ENCODE measurements around the gene DEDD2.

DEDD2 gene

DNA sequence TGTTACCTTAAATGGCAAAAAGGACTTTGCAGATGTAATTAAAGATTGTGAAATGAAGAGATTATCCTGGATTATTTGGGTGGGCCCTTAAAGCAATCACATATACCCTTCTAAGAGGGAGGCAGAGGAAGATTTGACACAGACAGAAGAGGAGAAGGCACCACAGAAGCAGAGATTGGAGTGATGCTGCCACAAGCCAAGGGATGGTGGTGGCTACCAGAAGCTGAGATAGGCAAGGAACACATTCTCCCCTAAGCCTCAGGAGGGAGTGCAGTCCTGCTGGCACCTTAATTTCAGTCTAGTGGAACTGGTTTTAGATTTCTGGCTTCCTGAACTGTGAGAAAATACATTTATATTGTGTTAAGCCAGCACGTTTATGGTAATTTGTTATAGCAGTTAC lies 24.2 kb downstream of the DEDD2 start:
- TF ChIP-seq, protein P1, sequence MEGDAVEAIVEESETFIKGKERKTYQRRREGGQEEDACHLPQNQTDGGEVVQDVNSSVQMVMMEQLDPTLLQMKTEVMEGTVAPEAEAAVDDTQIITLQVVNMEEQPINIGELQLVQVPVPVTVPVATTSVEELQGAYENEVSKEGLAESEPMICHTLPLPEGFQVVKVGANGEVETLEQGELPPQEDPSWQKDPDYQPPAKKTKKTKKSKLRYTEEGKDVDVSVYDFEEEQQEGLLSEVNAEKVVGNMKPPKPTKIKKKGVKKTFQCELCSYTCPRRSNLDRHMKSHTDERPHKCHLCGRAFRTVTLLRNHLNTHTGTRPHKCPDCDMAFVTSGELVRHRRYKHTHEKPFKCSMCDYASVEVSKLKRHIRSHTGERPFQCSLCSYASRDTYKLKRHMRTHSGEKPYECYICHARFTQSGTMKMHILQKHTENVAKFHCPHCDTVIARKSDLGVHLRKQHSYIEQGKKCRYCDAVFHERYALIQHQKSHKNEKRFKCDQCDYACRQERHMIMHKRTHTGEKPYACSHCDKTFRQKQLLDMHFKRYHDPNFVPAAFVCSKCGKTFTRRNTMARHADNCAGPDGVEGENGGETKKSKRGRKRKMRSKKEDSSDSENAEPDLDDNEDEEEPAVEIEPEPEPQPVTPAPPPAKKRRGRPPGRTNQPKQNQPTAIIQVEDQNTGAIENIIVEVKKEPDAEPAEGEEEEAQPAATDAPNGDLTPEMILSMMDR (IDR thresholded peaks at IDR 0.05; ENCODE audit: low read length, missing control alignments) = no peak
- no peak for DNase-seq (ENCODE audit: low read depth)
- H3K4me3 ChIP-seq (replicated peaks; ENCODE audit: low read depth, low read length) = no peak overlapping the region

DNA sequence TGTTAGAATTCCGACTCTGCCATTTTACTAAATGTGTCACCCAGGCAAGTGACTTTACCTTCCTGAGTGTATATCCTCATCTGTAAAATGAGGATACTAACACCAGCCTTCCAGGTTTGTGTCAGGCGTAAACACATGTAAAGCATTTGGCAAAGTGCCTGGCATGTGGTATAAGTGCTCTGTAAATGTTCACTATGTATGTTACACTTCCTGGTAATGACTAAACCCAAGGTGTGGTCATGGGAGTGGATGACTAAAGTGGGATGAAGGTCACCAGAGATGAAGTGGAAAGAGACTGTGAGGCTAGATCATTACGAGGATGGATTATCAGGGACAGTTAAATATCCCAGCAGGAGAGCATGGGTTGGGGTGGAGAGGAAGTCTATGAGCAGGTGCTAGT lies 25.6 kb downstream of the DEDD2 start:
- DNase-seq (ENCODE audit: low read depth) = peak; percentile 31
- H3K4me3 ChIP-seq (replicated peaks; ENCODE audit: low read depth, low read length) = no peak overlapping the region
- TF ChIP-seq, protein P1 (IDR thresholded peaks at IDR 0.05; ENCODE audit: low read length, missing control alignments) = no peak

DNA sequence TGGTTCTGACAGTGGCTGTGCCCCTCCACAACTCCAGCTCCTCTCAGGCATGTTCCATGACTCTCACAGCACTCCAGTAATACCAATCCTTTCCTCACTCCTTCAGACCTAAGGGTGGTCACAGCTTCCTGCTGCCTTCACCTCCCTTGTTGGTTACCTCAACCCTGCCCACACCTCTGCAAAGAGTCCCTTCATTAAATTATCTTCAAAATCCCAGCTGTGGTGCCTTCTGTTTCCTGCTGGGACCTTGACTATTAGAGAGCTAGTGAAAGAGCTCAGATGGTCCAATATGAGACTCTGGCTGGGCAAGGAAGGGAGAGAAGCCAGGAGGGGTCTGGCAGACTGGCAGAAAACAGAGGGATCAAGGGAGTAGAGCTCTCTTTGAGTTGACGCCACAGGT lies 26.1 kb downstream of the DEDD2 start:
- no peak overlapping the region for H3K4me3 ChIP-seq (replicated peaks; ENCODE audit: low read depth, low read length)
- no peak for DNase-seq (ENCODE audit: low read depth)
- TF ChIP-seq, protein P1 (IDR thresholded peaks at IDR 0.05; ENCODE audit: low read length, missing control alignments) = no peak

DNA sequence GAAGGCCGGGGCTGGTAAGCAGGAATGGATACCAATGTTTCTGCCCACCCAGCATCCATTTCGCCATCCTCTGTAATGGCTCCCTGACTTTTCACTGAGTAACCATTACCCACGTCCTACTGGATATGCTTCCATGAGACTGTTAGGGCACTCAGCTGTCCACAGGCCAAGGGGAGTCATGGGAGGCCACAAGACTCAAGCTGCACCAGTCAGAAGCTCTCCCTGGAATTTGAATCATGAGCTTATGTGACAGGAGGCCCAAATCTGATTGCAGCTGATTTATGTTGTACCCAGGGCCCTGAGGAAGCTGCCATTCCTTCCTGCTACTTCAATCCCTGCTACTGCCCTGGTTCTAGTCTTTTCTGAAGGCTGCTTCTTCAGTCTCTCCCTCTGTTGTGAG lies 28.3 kb downstream of the DEDD2 start:
- TF ChIP-seq, protein P1 (IDR thresholded peaks at IDR 0.05; ENCODE audit: low read length, missing control alignments) = no peak
- no peak overlapping the region for H3K4me3 ChIP-seq (replicated peaks; ENCODE audit: low read depth, low read length)
- DNase-seq (ENCODE audit: low read depth) = no peak

DNA sequence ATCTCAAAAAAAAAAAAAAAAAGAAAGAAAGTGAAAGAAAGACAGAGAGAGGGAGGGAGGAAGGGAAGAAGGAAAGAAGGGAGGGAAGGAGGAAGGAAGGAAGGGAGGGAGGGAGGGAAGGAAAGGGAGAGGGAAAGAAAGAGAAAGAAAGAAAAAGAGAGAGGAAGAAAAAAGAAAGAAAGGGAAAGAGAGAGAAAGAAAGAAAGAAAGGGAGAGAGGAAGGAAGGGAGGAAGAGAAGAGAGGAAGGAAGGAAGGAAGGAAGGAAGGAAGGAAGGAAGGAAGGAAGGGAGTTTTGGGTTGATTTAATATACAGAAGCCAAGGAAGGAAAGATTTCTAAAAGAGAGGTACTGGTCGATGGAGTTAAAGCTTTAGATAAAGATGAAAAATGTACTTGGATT lies 28.8 kb downstream of the DEDD2 start:
- DNase-seq (ENCODE audit: low read depth) = no peak
- H3K4me3 ChIP-seq (replicated peaks; ENCODE audit: low read depth, low read length) = no peak overlapping the region
- TF ChIP-seq, protein P1 (IDR thresholded peaks at IDR 0.05; ENCODE audit: low read length, missing control alignments) = no peak

DNA sequence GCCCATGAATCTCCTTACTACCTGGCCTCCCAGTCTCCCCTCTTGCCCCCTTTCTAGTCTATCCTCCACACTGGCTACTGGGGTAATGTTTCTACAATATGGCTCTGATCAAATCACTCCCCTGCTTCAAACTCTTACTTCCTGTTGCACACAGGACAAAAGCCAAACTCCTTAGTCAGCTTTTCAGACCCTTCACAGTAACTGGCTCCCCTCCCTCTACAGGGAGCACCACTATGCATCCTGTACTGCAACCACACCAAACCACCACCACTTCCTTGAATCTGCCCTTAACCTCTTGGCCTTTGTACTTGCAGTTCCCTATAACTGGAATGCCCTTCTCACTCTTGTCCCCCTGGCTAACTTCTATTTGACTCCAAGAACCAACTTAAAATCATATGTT lies 32.2 kb downstream of the DEDD2 start:
- no peak overlapping the region for H3K4me3 ChIP-seq (replicated peaks; ENCODE audit: low read depth, low read length)
- DNase-seq (ENCODE audit: low read depth) = peak; percentile 40
- TF ChIP-seq, protein P1 (IDR thresholded peaks at IDR 0.05; ENCODE audit: low read length, missing control alignments) = no peak

DNA sequence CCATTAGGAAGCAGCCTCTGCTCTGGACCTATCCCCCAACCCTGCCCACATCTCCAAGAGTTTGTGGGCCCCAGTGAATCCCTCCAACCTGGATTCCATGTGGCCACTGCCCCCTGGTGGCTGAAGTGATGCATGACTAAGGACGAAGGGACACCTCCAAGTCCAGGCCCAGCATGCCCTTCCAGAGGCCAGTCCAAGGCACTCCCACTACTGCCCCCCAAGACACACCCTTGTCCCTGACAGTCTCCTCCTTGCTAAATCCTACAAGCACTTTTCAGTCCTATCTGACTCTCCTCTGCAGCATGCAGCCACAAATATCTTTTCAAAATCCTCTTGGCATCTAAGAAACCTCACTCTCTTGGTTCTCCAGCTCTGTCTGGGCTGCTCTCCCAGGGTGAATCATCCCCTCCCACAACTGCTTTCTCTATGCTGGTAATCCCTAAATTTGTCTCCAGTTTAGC lies 33.0 kb downstream of the DEDD2 start:
- H3K4me3 ChIP-seq (replicated peaks; ENCODE audit: low read depth, low read length) = no peak overlapping the region
- TF ChIP-seq, protein P1 (IDR thresholded peaks at IDR 0.05; ENCODE audit: low read length, missing control alignments) = peak; percentile 93
- DNase-seq (ENCODE audit: low read depth) = peak; percentile 85

Measured in fibroblast of pulmonary artery (primary cell).